LNCaP clone FGC (cell line): ENCODE measurements around the gene AKAP5.
"Not testable (repeated sequence)": the region's sequence is repeated elsewhere in the genome, so short reads cannot be mapped to it uniquely, and the experiment has no call there.

Experiments used
- DNase-seq: peaks from one replicate; pipeline ENCODE4 v3.0.0-alpha.2; 2011; ENCODE audit warnings: low read depth
- H3K4me3 ChIP-seq: 2 replicates; pipeline ENCODE4 v1.5.1; 2011; ENCODE audit warnings: mild to moderate bottlenecking, low read depth, low read length, control low read depth
- TF ChIP-seq, protein P1 (sequence below): IDR thresholded peaks from 2 replicates; pipeline ENCODE4 v1.5.1; 2012; ENCODE audit warnings: mild to moderate bottlenecking; ENCODE audit not compliant: control insufficient read depth, insufficient read depth; ENCODE audit errors: extremely low read depth

AKAP5 gene

DNA sequence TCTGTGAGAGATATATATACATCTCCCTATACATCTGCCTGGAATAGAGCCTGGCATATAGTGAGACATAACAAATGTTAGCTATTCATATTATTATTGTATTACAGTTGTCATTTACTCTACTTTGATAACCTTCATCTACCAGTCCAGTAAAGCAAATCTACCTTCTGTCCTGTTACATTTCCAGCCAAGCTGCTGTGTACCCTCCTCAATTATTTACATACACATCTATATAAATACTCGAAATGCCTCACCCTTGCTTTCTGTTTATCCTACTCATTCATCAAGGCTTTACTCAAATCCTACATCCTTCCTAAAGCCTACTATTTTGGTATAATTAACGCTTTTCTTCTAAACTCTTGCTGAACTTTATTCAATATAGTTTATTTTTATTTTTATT lies 48.0 kb downstream of the AKAP5 start:
- no peak overlapping the region for H3K4me3 ChIP-seq
- DNase-seq = peak; percentile 51
- TF ChIP-seq, protein P1, sequence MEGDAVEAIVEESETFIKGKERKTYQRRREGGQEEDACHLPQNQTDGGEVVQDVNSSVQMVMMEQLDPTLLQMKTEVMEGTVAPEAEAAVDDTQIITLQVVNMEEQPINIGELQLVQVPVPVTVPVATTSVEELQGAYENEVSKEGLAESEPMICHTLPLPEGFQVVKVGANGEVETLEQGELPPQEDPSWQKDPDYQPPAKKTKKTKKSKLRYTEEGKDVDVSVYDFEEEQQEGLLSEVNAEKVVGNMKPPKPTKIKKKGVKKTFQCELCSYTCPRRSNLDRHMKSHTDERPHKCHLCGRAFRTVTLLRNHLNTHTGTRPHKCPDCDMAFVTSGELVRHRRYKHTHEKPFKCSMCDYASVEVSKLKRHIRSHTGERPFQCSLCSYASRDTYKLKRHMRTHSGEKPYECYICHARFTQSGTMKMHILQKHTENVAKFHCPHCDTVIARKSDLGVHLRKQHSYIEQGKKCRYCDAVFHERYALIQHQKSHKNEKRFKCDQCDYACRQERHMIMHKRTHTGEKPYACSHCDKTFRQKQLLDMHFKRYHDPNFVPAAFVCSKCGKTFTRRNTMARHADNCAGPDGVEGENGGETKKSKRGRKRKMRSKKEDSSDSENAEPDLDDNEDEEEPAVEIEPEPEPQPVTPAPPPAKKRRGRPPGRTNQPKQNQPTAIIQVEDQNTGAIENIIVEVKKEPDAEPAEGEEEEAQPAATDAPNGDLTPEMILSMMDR = no peak

DNA sequence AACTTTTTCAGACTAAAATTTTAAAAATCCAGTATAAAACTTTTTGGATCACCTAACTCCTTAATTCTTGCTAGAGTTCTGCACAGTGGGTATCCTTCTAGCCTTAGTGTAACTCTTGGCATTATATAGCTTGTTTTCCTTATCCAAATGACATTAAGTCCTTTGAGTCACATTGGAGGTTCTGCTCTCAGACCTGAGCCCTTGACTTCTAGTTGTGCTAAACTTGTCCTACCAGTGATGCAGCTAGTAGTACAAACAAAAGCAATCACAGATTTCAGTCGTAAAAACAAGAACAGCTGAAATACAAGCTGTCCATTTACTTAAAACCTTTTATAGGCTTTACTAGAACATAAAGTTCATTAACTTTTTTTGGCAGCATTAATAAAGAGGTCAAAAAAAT lies 49.8 kb downstream of the AKAP5 start:
- peak; percentile 99 for DNase-seq
- TF ChIP-seq, protein P1 = no peak
- no peak overlapping the region for H3K4me3 ChIP-seq

DNA sequence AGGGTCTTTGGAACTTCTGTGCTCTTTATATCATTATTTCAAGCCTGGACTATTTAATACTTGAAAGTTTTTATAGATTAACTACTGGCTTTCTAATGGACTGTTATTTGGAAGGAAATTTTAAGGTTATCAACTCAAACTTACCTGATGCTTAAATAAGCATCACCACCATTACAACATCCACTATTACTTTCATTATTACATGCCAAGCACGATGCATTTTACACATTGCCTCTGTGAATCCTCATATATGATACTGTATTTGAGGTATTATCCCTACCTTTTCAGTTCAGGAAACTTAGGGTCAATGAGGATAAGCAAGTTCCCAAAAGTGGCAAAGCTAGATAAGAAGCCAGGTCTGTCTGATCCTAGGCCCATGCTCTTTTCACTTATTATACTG lies 51.7 kb downstream of the AKAP5 start:
- TF ChIP-seq, protein P1 = no peak
- DNase-seq = no peak
- no peak overlapping the region for H3K4me3 ChIP-seq

DNA sequence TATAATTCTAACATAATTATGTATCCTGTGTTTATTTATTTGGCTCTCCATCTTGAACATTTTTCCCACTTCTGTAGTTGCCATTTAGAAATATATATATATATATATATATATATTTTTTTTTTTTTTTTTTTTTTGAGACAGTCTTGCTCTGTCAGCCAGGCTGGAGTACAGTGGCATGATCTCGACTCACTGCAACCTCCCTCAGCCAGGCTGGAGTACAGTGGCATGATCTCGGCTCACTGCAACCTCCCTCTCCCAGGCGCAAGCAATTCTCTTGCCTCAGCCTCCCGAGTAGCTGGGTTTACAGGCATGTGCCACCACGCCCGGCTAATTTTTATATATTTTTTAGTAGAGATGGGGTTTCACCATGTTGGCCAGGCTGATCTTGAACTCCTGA lies 52.4 kb downstream of the AKAP5 start:
- not testable (repeated sequence) for H3K4me3 ChIP-seq, DNase-seq

DNA sequence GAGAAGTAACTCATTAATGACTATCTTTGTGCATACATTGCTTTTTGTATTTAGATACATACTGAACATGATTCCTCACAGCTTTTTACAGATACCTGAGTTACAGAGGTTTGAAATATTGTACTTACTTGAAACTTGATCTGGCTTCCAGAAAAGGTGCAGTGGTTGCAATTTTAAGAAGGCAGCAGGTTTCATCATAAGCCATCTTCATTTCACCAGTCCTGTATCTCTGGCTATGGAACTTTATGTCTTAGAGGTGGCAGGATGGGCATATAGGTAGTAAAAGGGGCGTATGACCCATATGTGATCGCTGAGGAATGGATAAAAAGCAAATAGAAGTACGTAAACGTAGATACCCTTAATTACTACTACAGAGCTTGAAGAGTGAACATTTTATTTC lies 52.9 kb downstream of the AKAP5 start:
- DNase-seq = no peak
- no peak overlapping the region for H3K4me3 ChIP-seq
- TF ChIP-seq, protein P1 = no peak

DNA sequence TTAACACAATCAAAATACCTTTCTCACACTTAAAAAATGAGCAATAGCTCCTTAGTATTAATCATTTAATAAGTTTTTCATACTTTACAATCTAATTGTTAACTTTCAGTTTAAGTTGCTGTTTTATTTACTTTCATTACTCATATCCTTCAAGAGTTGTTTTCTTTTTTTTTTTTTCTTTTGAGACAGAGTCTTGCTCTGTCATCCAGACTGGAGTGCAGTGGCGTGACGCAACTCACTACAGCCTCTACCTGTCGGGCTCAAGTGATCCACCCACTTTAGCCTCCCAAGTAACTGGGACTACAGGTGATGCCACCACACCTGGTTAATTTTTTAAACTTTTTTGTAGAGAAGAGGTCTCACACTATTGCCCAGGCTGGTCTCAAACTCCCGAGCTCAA lies 55.4 kb downstream of the AKAP5 start:
- DNase-seq = no peak
- TF ChIP-seq, protein P1 = no peak
- H3K4me3 ChIP-seq = no peak overlapping the region

DNA sequence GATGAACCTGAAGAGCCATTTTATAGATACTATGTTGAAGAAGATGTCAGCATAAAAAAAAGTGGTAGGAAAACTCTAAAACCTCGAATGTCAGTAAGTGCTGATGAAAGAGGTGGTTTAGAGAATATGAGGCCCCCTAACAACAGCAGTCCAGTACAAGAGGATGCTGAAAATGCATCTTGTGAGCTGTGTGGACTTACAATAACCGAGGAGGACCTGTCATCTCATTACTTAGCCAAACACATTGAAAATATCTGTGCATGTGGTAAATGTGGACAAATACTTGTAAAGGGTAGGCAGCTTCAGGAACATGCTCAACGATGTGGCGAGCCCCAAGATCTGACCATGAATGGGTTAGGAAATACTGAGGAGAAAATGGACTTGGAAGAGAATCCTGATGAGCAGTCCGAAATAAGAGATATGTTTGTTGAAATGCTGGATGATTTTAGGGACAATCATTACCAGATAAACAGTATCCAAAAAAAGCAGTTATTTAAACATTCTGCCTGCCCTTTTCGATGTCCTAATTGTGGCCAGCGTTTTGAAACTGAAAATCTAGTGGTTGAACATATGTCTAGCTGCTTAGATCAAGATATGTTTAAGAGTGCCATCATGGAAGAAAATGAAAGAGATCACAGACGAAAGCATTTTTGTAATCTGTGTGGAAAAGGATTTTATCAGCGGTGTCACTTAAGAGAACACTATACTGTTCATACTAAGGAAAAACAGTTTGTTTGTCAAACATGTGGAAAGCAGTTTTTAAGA lies 57.5 kb downstream of the AKAP5 start:
- DNase-seq = no peak
- no peak overlapping the region for H3K4me3 ChIP-seq
- TF ChIP-seq, protein P1 = no peak
